Suprapubic skin (tissue), 3 donors: ENCODE results near the gene RAB44.

Experiments used
- CTCF ChIP-seq, 2 donors: fragments of 200-600 bp in 1 of 2; fragments of 450-650 bp in 1 of 2; sonication (generic) in 1 of 2; IDR thresholded peaks; one replicate each; pipeline ENCODE4 v1.5.1; 2016 to 2019; ENCODE audit warnings: antibody characterized with exemption in 2 of 2, mild to moderate bottlenecking in 1 of 2, moderate library complexity in 1 of 2
- EP300 ChIP-seq: sonication (generic); formaldehyde crosslinking; IDR thresholded peaks from one replicate; pipeline ENCODE4 v1.6.1; 2017; ENCODE audit warnings: antibody characterized with exemption
- POLR2A ChIP-seq, 2 donors: fragments of 450-650 bp; IDR thresholded peaks; one replicate each; pipeline ENCODE4 v1.6.1; 2017; ENCODE audit warnings: antibody characterized with exemption in 2 of 2, mild to moderate bottlenecking in 2 of 2, moderate library complexity in 2 of 2

DNA sequence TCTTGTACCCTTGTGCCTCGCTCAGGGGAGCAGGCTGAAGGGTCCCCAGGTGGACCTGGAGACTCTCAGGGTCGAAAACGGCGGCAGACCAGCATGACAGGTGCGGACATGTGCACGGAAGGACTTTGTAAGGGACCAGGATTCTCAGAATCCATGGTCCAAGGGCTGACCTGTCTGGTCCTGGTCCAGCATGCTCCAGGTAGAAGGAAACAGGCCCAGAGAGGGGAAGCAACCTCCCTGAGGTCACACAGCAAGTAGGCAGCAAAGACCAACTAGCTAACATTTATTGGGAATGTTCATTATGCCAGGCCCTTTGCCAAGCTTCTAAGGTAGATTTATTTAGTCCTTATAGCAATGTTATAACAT lies 13.2 kb upstream of the RAB44 start:
- no peak for TF ChIP-seq CTCF (IDR thresholded peaks at IDR 0.05)
- no peak for TF ChIP-seq POLR2A (IDR thresholded peaks at IDR 0.05)
- no peak for TF ChIP-seq EP300
